ENCODE results near the gene CXCL9.

CXCL9 gene

GRCh38 chr4:75953509-75953908 is 53.8 kb downstream of the CXCL9 start:
- no peak for DNase-seq
